ENCODE data around the gene SNX24.

Gene SNX24

GRCh38 chr5:122929980-122930379 is 84.6 kb downstream of the SNX24 start:
- CTCF ChIA-PET = no interaction called here
- TF ChIP-seq, protein P1, sequence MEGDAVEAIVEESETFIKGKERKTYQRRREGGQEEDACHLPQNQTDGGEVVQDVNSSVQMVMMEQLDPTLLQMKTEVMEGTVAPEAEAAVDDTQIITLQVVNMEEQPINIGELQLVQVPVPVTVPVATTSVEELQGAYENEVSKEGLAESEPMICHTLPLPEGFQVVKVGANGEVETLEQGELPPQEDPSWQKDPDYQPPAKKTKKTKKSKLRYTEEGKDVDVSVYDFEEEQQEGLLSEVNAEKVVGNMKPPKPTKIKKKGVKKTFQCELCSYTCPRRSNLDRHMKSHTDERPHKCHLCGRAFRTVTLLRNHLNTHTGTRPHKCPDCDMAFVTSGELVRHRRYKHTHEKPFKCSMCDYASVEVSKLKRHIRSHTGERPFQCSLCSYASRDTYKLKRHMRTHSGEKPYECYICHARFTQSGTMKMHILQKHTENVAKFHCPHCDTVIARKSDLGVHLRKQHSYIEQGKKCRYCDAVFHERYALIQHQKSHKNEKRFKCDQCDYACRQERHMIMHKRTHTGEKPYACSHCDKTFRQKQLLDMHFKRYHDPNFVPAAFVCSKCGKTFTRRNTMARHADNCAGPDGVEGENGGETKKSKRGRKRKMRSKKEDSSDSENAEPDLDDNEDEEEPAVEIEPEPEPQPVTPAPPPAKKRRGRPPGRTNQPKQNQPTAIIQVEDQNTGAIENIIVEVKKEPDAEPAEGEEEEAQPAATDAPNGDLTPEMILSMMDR (IDR thresholded peaks at IDR 0.05; ENCODE audit: insufficient read depth, low read length, missing control alignments) = no peak
- H3K4me3 ChIP-seq (ENCODE audit: low read depth, low read length) = no peak overlapping the region
- no peak for DNase-seq (ENCODE audit: low read depth, low spot score)
- POLR2A ChIA-PET = no interaction called here

- no peak overlapping the region for H3K4me3 ChIP-seq (ENCODE audit: low read depth, low read length)
- CTCF ChIA-PET = no interaction called here
- POLR2A ChIA-PET = no interaction called here
- no peak for DNase-seq (ENCODE audit: low read depth, low spot score)
- TF ChIP-seq, protein P1 (IDR thresholded peaks at IDR 0.05; ENCODE audit: insufficient read depth, low read length, missing control alignments) = no peak
Observed at GRCh38 chr5:122933956-122934355, 88.5 kb downstream of the SNX24 start.

DNA sequence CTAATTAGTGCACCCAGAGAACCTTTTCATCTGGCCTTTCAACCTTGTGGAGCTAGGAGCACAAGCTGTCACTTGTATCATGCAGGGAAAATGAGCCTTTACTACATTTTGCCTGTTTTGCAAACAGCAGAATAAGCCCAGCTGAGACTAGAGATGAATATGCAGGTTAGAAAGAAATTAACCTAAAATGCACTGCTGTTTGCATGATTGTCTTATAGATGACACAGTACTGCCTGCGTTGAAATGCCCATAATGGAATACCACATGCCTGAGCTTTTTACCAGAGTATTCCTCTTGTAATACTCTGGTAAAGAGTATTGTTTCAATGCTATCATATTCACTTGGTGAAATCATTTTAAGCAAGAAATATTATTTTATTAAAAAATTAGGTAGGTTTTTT is 90.7 kb downstream of the SNX24 start:
- no peak for DNase-seq (ENCODE audit: low read depth, low spot score)
- H3K4me3 ChIP-seq (ENCODE audit: low read depth, low read length) = no peak overlapping the region
- CTCF ChIA-PET = interaction anchor here (1.5 kb wide), 1 partner anchor 13 kb away, joined by 4 read pairs; no protein-coding TSS in a partner anchor
- POLR2A ChIA-PET = no interaction called here
- TF ChIP-seq, protein P1 (IDR thresholded peaks at IDR 0.05; ENCODE audit: insufficient read depth, low read length, missing control alignments) = no peak

- DNase-seq (ENCODE audit: low read depth, low spot score) = no peak
- CTCF ChIA-PET = no interaction called here
- TF ChIP-seq, protein P1 (IDR thresholded peaks at IDR 0.05; ENCODE audit: insufficient read depth, low read length, missing control alignments) = no peak
- H3K4me3 ChIP-seq (ENCODE audit: low read depth, low read length) = no peak overlapping the region
- POLR2A ChIA-PET = no interaction called here
Observed at GRCh38 chr5:122937914-122938313, 92.5 kb downstream of the SNX24 start.

GRCh38 chr5:122940890-122941289 is 95.5 kb downstream of the SNX24 start:
- no peak overlapping the region for H3K4me3 ChIP-seq (ENCODE audit: low read depth, low read length)
- ChIA-PET CTCF (no interaction called here), POLR2A (interaction anchor here (0.6 kb wide), 1 partner anchor 23 kb away, joined by 3 read pairs; no protein-coding TSS in a partner anchor)
- DNase-seq (ENCODE audit: low read depth, low spot score) = no peak
- TF ChIP-seq, protein P1 (IDR thresholded peaks at IDR 0.05; ENCODE audit: insufficient read depth, low read length, missing control alignments) = no peak

- CTCF ChIA-PET = no interaction called here
Observed at GRCh38 chr5:122941737-122942136, 96.3 kb downstream of the SNX24 start.

More at GRCh38 chr5:122941737-122942136, 96.3 kb downstream of the SNX24 start:
- POLR2A ChIA-PET = interaction anchor here (0.6 kb wide), 1 partner anchor 22 kb away, joined by 3 read pairs; no protein-coding TSS in a partner anchor
- TF ChIP-seq, protein P1 (IDR thresholded peaks at IDR 0.05; ENCODE audit: insufficient read depth, low read length, missing control alignments) = no peak
- DNase-seq (ENCODE audit: low read depth, low spot score) = no peak
- no peak overlapping the region for H3K4me3 ChIP-seq (ENCODE audit: low read depth, low read length)
